Esophagus (tissue), 2 donors: ENCODE results near the gene INSL6. TPM values are rescaled to one million over a fixed set of nuclear protein-coding genes. Genes with fewer than 3 reads are reported as not detected.

Source experiments
- polyA plus RNA-seq, 2 donors: library from polyadenylated mRNA; stranded (reverse); fragments of 200-250 nt; gene quantifications; one replicate each; pipeline ENCODE4 v1.2.3, GENCODE V29; 2013
- donor health status: healthy with polysubstance abuse.
- donor health status: Bipolar disorder and iron deficiency.

INSL6 gene
- polyA plus RNA-seq, 2 donors, result not detected

Other genes starting within 250 kb of the INSL6 start
- gene JAK2, start 200.4 kb downstream of the INSL6 start, polyA plus RNA-seq, result 1 to 10 TPM; 3.9 to 6.0 TPM
- gene INSL4, start 45.8 kb upstream of the INSL6 start, polyA plus RNA-seq, result not detected
- gene RLN2, start 119.1 kb upstream of the INSL6 start, polyA plus RNA-seq, result under 1 TPM; 0.08 to 0.35 TPM
- gene RLN1, start 154.2 kb upstream of the INSL6 start, polyA plus RNA-seq, result under 1 TPM; 0.21 to 0.33 TPM